HEK293T (cell line): ENCODE data around the gene HOXD9.

ENCODE experiments used
- CTCF ChIA-PET: fragments of 350-600 bp; formaldehyde crosslinking; extraction: SDS; loops from one replicate; lab custom pipeline; 2021; ENCODE audit warnings: antibody characterized with exemption, inconsistent platforms; lab: Yijun Ruan, JAX
- POLR2A ChIA-PET: fragments of 350-600 bp; formaldehyde crosslinking; extraction: SDS; loops from one replicate; lab custom pipeline; 2020; ENCODE audit warnings: antibody characterized with exemption, inconsistent platforms; lab: Yijun Ruan, JAX
- DNase-seq: peaks from one replicate; pipeline ENCODE4 v3.0.0; 2012; ENCODE audit warnings: mixed read lengths; ENCODE audit errors: extremely low spot score
- ARNT ChIP-seq: fragments of 450-650 bp; IDR thresholded peaks from 2 replicates; pipeline ENCODE4 v1.6.1; 2017; ENCODE audit warnings: mild to moderate bottlenecking
- BHLHE40 ChIP-seq: fragments of 450-650 bp; IDR thresholded peaks from 2 replicates; pipeline ENCODE4 v1.6.1; 2016; ENCODE audit warnings: mild to moderate bottlenecking, moderate library complexity, borderline replicate concordance
- CTBP1 ChIP-seq: fragments of 450-650 bp; IDR thresholded peaks from 2 replicates; pipeline ENCODE4 v1.6.1; 2016; ENCODE audit warnings: borderline replicate concordance
- ELF4 ChIP-seq: fragments of 450-650 bp; IDR thresholded peaks from 2 replicates; pipeline ENCODE4 v1.6.1; 2017; ENCODE audit warnings: antibody characterized with exemption
- FOXA1 ChIP-seq: fragments of 450-650 bp; IDR thresholded peaks from 2 replicates; pipeline ENCODE4 v1.6.1; 2016; ENCODE audit warnings: mild to moderate bottlenecking
- FOXK2 ChIP-seq: fragments of 450-650 bp; IDR thresholded peaks from 2 replicates; pipeline ENCODE4 v1.6.1; 2016; ENCODE audit warnings: mild to moderate bottlenecking
- FOXM1 ChIP-seq: fragments of 450-650 bp; IDR thresholded peaks from 2 replicates; pipeline ENCODE4 v1.6.1; 2017; ENCODE audit warnings: mild to moderate bottlenecking, borderline replicate concordance
- HDGF ChIP-seq: fragments of 450-650 bp; IDR thresholded peaks from 2 replicates; pipeline ENCODE4 v1.6.1; 2017; ENCODE audit warnings: antibody characterized with exemption, borderline replicate concordance
- L3MBTL2 ChIP-seq: fragments of 450-650 bp; conservative IDR thresholded peaks from 2 replicates; pipeline ENCODE4 v1.6.1; 2016; ENCODE audit warnings: mild to moderate bottlenecking
- LEF1 ChIP-seq: fragments of 450-650 bp; IDR thresholded peaks from 2 replicates; pipeline ENCODE4 v1.6.1; 2017; ENCODE audit warnings: mild to moderate bottlenecking, borderline replicate concordance
- NFRKB ChIP-seq: fragments of 450-650 bp; IDR thresholded peaks from 2 replicates; pipeline ENCODE4 v1.6.1; 2016; ENCODE audit warnings: mild to moderate bottlenecking, moderate library complexity
- SP1 ChIP-seq: fragments of 450-650 bp; IDR thresholded peaks from 2 replicates; pipeline ENCODE4 v1.6.1; 2017
- SUZ12 ChIP-seq: fragments of 450-650 bp; IDR thresholded peaks from 2 replicates; pipeline ENCODE4 v1.6.1; 2016; ENCODE audit warnings: mild to moderate bottlenecking
- TARDBP ChIP-seq: fragments of 450-650 bp; IDR thresholded peaks from 2 replicates; pipeline ENCODE4 v1.6.1; 2016
- ZNF384 ChIP-seq: fragments of 450-650 bp; IDR thresholded peaks from 2 replicates; pipeline ENCODE4 v1.6.1; 2016
- TF ChIP-seq, protein P1 (sequence below): fragments of 450-650 bp; IDR thresholded peaks from 2 replicates; pipeline ENCODE4 v1.6.1; 2016

Gene HOXD9

DNA sequence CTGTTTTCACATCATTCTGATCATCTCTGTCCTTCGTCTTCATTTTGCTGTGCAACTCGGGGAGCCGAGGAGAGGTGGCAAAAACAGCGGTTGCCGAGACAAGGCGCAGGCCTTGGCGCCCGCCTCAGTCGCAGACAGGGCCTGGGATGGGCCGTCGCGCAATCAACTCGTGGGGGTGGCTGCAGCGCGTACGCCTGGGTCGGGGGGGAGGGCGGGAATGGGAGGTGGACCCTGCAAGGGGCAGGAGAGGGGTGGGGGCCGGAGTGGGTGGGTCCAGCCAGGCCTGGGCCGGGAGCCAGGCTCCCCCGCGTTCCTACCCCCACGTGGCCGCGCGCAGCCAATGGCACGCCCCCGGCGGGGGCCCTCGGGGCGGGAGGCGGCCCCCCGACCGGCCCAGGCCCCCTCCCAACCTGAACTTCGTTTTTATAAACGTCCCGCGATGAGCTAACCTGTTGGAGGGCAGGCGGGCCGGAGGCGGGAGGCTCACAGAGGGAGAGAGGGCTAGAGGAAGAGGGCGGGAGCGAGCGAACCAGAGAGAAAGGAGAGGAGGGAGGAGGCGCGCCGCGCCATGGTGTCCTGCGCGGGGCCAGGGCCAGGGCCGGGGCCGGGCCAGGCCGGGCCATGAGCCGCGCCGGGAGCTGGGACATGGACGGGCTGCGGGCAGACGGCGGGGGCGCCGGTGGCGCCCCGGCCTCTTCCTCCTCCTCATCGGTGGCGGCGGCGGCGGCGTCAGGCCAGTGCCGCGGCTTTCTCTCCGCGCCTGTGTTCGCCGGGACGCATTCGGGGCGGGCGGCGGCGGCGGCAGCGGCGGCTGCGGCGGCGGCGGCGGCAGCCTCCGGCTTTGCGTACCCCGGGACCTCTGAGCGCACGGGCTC is 30.0 kb upstream of the HOXD9 start, which contains the start of gene HOXD13:
Gene HOXD13, plus strand, starts transcription at position 452 of the 875 bp plus-strand sequence. Its CDS starts 170 bp downstream, at position 622.
- POLR2A ChIA-PET: interaction anchor here (0.5 to 6.5 kb wide), 5 partner anchors 12 to 739 kb away, joined by 3 to 117 read pairs (median 3); partner anchors contain the start of gene HOXD11
- CTCF ChIA-PET: interaction anchor here (0.6 to 1.0 kb wide), 2 partner anchors 12 to 772 kb away, joined by 4 to 5 read pairs; no protein-coding TSS in a partner anchor
- TF ChIP-seq ELF4: no peak
- 0 out of 2 replicates have a peak, but pooled peaks have one; percentile 56 for TF ChIP-seq LEF1
- peak; percentile 94 for TF ChIP-seq FOXM1
- TF ChIP-seq FOXK2: no peak
- TF ChIP-seq ZNF384: no peak
- no peak for TF ChIP-seq CTBP1
- TF ChIP-seq L3MBTL2: peak; percentile 74
- DNase-seq: peak; percentile 87

DNA sequence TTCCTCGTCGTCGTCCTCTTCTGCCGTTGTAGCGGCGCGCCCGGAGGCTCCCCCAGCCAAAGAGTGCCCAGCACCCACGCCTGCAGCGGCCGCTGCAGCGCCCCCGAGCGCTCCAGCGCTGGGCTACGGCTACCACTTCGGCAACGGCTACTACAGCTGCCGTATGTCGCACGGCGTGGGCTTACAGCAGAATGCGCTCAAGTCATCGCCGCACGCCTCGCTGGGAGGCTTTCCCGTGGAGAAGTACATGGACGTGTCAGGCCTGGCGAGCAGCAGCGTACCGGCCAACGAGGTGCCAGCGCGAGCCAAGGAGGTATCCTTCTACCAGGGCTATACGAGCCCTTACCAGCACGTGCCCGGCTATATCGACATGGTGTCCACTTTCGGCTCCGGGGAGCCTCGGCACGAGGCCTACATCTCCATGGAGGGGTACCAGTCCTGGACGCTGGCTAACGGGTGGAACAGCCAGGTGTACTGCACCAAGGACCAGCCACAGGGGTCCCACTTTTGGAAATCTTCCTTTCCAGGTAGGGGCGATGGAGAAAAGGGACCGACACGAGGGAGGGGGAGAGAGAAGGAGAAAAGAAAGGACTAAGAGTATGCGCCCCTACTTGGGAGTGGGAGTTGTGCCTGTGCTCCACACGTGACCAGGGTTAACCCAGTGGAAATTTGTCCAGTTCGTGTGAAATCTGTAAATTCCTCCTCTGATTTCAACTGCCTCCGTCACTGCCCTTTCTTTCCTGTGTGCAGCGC is 29.2 kb upstream of the HOXD9 start:
- DNase-seq: no peak
- ChIA-PET CTCF (interaction anchor here (0.6 to 1.0 kb wide), 5 partner anchors 8 to 1173 kb away, joined by 3 to 4 read pairs (median 3); no protein-coding TSS in a partner anchor), POLR2A (interaction anchor here (0.8 to 6.5 kb wide), 5 partner anchors 11 to 92 kb away, joined by 3 to 117 read pairs (median 4); partner anchors contain the start of genes HOXD11 and LNPK)
- TF ChIP-seq FOXA1: no peak
- TF ChIP-seq HDGF: no peak
- peak; percentile 94 for TF ChIP-seq L3MBTL2

DNA sequence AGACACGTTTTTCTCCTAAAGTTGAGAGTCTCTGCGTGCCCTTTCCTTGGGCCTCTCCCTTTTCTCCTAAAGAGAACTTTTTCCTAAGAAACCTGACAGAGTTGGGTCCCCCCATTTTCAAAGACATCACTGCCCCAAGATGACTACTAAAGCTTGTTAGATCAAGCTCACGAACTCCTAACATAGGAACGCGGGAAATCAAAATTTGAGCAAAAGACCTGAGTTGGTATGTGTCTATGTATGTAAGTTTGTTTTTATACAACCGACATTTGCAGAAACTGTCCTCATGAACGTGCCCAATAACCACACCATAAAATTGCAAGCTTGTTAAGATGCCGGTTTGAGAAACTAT is 28.6 kb upstream of the HOXD9 start:
- ChIA-PET CTCF (interaction anchor here (0.6 to 1.0 kb wide), 5 partner anchors 8 to 1172 kb away, joined by 3 to 4 read pairs (median 3); no protein-coding TSS in a partner anchor), POLR2A (interaction anchor here (1.1 to 6.5 kb wide), 3 partner anchors 11 to 92 kb away, joined by 3 to 117 read pairs (median 6); partner anchors contain the start of genes HOXD11 and LNPK)
- no peak for DNase-seq
- no peak for TF ChIP-seq FOXA1

DNA sequence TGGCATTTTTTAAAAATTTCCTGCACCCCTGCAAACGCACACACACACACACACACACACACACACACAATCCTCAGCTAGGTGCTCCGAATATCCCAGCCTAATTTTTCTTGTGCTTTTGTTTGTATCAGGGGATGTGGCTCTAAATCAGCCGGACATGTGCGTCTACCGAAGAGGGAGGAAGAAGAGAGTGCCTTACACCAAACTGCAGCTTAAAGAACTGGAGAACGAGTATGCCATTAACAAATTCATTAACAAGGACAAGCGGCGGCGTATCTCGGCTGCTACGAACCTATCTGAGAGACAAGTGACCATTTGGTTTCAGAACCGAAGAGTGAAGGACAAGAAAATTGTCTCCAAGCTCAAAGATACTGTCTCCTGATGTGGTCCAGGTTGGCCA is 28.2 kb upstream of the HOXD9 start:
- no peak for DNase-seq
- ChIA-PET CTCF (interaction anchor here (0.7 to 1.0 kb wide), 4 partner anchors 9 to 1169 kb away, joined by 3 to 4 read pairs (median 3); no protein-coding TSS in a partner anchor), POLR2A (interaction anchor here (1.1 to 6.5 kb wide), 3 partner anchors 10 to 92 kb away, joined by 3 to 117 read pairs (median 6); partner anchors contain the start of genes HOXD11 and LNPK)
- TF ChIP-seq LEF1 (no peak), TARDBP (no peak), ELF4 (no peak), L3MBTL2 (no peak), NFRKB (no peak), BHLHE40 (no peak), SUZ12 (no peak), FOXM1 (no peak), FOXK2 (no peak), SP1 (no peak), FOXA1 (no peak), ZNF384 (no peak), CTBP1 (no peak), ARNT (no peak), HDGF (no peak)
- TF ChIP-seq, protein P1, sequence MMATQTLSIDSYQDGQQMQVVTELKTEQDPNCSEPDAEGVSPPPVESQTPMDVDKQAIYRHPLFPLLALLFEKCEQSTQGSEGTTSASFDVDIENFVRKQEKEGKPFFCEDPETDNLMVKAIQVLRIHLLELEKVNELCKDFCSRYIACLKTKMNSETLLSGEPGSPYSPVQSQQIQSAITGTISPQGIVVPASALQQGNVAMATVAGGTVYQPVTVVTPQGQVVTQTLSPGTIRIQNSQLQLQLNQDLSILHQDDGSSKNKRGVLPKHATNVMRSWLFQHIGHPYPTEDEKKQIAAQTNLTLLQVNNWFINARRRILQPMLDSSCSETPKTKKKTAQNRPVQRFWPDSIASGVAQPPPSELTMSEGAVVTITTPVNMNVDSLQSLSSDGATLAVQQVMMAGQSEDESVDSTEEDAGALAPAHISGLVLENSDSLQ: no peak

DNA sequence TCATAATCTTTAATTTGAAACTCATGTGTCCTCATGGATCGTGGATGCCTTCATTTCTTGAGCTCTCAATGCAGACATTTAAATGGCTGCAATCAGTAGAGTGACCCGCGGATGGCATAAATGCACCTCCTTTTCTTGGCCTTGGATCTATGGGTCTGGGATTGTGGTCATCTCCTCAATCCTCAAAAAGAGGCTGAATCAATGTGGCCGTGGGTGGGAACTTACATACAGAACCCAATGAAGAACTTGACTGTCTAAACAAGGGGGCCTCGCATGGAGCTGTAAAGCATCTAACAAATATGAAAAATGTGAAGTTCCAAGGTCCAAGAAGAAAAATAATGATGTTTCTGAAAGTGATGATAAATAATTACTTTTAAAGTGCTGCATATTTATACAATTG is 27.1 kb upstream of the HOXD9 start:
- TF ChIP-seq L3MBTL2: 0 out of 2 replicates have a peak, but pooled peaks have one; percentile 30
- TF ChIP-seq, protein P1: no peak
- ChIA-PET POLR2A (interaction anchor here (1.4 to 6.5 kb wide), 3 partner anchors 9 to 290 kb away, joined by 3 to 117 read pairs (median 11); partner anchors contain the start of gene HOXD11), CTCF (interaction anchor here (1.0 kb wide), 1 partner anchor 16 kb away, joined by 3 read pairs; no protein-coding TSS in a partner anchor)
- DNase-seq: no peak

DNA sequence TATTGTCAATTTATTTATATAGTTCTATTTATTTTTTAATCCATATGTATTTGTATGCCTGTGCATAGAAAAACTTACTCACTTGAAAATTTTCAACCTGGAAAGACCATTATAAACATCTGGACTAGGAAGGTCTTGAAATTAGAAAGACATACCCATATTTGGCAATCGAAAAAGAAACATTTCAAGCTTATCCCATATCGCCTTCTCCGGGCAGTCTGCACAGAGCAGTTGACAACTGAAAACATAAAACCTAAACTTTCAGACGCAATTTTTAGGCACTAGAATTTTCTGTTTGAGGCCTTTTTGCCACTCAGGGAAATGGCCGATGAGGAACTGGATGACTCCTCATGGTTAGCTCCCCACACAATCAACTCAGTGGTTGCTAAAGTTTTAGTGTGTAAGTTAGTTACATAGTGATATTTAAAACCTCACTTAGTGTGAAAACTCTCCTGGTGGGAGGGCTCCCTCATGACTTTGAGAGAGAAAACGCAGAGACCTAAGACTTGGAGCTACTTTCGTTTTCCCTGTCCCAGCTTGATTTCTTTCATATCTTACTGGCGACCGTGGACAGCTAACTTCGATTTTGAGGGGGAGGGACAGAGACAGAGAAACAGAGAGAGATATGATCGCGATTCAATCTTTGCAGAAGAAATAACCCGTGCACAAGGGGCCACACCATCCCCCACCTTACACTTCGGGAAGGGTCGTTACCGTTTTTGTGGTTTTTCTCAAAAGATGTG is 26.1 kb upstream of the HOXD9 start:
- CTCF ChIA-PET: interaction anchor here (0.6 to 1.6 kb wide), 12 partner anchors 8 to 931 kb away, joined by 3 to 9 read pairs (median 3); no protein-coding TSS in a partner anchor
- TF ChIP-seq LEF1 (no peak), FOXA1 (no peak), CTBP1 (no peak), FOXK2 (no peak), BHLHE40 (no peak), ZNF384 (no peak), NFRKB (no peak), ARNT (no peak), SP1 (no peak)
- POLR2A ChIA-PET: interaction anchor here (0.7 to 6.5 kb wide), 7 partner anchors 8 to 845 kb away, joined by 3 to 117 read pairs (median 8); partner anchors contain the start of genes HOXD11 and LNPK
- DNase-seq: no peak
